ENCODE results near the gene ARHGAP40.

The ARHGAP40 gene

DNA sequence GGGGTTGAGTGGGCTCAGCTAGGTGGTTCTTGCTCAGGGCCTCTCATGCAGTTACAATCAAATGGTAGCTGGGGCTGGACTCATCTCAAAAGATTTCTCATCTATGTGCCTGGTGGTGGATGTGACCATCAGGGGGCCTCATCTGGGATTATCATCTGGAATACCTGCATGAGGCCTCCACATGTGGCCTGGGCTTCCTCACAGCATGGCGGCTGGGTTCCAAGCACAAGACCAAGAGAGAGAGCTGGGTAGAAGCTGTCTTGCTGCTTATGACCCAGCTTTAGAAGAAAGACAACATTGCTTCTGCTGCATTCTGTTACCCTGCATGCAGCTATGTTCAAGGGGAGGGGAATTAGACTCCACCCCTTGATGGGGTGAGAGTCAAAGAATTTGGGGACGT is 22.5 kb downstream of the ARHGAP40 start:
- Histone ChIP-seq H3K9ac (no peak overlapping the region), H3K36me3 (ENCODE audit: insufficient read depth) (no peaks in the 10 kb centered on the region)

DNA sequence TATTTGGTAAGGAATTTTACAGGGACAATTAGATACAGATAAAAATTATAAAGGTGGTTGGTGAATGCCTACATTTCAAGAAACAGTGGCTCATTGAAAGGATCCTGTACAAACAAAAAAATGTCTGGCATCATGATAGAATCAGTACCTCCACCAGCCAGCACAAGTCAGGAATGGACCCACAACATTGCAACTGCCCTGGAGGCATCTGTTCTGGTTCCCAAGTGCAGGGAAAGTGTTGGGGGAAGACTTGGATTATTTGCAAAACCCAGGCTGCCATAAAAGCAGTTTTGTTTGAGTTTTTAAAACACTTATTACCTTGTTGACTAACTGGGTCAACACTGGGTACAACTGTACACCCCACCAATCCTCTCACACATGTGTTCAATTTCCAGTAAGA is 24.3 kb downstream of the ARHGAP40 start:
- H3K27me3 ChIP-seq (ENCODE audit: insufficient read depth, low read depth): no peaks in the 10 kb centered on the region
- H2AFZ ChIP-seq (ENCODE audit: low read depth): no peak overlapping the region
- H4K20me1 ChIP-seq (ENCODE audit: insufficient read depth): no peaks in the 10 kb centered on the region
- peaks cover 8% of the 10 kb centered on the region for H3K4me1 ChIP-seq (ENCODE audit: low read depth, poor library complexity, severe bottlenecking)
- H3K4me3 ChIP-seq (IDR thresholded peaks at IDR 0.05; ENCODE audit: insufficient read depth, low read depth, low read length): no peak overlapping the region
- no peak overlapping the region for H3K9ac ChIP-seq
- H3K4me2 ChIP-seq: no peak overlapping the region
- no peak for TF ChIP-seq CTCF (conservative IDR thresholded peaks at IDR 0.05; ENCODE audit: low read depth, low read length)
- no peak overlapping the region for H3K27ac ChIP-seq
- H3K36me3 ChIP-seq (ENCODE audit: insufficient read depth): no peaks in the 10 kb centered on the region
- no peaks in the 10 kb centered on the region for H3K79me2 ChIP-seq (ENCODE audit: insufficient read depth, low read depth)

More for the DNA sequence above, 22.5 kb downstream of the ARHGAP40 start:
- no peak overlapping the region for H3K4me2 ChIP-seq
- TF ChIP-seq CTCF (conservative IDR thresholded peaks at IDR 0.05; ENCODE audit: low read depth, low read length): no peak
- H3K4me1 ChIP-seq (ENCODE audit: low read depth, poor library complexity, severe bottlenecking): no peaks in the 10 kb centered on the region
- H4K20me1 ChIP-seq (ENCODE audit: insufficient read depth): no peaks in the 10 kb centered on the region
- H3K4me3 ChIP-seq (IDR thresholded peaks at IDR 0.05; ENCODE audit: insufficient read depth, low read depth, low read length): no peak overlapping the region
- no peak overlapping the region for H3K27ac ChIP-seq
- H2AFZ ChIP-seq (ENCODE audit: low read depth): no peak overlapping the region
- no peaks in the 10 kb centered on the region for H3K79me2 ChIP-seq (ENCODE audit: insufficient read depth, low read depth)
- H3K27me3 ChIP-seq (ENCODE audit: insufficient read depth, low read depth): no peaks in the 10 kb centered on the region

DNA sequence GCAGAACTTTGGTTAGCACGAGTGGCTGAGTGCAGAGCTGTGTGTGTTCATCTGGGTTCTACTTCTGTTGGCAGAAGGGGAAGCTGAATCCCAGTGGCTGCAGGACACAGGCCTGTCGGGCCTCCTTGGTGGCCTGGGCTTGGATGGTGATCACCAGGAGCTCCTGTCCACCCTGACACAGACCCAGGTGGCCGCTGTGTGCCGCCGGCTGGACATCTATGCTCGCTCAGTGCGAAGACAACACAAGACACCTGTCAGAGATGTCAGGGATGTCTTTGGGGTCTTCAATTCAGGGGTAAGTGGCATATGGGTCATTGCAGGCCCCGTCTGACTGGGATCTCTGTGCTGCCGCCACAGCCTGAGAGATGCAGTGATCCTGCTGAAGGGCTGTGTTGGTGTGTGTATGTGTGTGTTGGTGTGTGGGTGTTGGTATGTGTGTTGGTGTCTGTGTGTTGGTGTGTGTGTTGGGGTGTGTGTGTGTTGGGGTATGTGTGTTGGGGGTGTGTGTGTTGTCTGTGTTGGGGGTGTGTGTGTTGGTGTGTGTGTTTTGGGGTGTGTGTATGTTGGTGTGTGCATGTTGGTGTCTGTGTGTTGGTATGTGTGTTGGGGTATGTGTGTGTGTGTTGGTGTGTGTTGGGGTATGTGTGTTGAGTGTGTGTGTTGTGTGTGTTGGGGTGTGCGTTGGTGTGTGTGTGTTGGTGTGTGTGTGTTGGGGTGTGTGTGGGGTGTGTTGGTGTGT is 25.5 kb downstream of the ARHGAP40 start:
- Histone ChIP-seq H4K20me1 (ENCODE audit: insufficient read depth) (no peaks in the 10 kb centered on the region), H3K79me2 (ENCODE audit: insufficient read depth, low read depth) (no peaks in the 10 kb centered on the region), H3K27ac (no peak overlapping the region), H3K4me1 (ENCODE audit: low read depth, poor library complexity, severe bottlenecking) (peaks cover 11% of the 10 kb centered on the region), H3K27me3 (ENCODE audit: insufficient read depth, low read depth) (no peaks in the 10 kb centered on the region), H3K36me3 (ENCODE audit: insufficient read depth) (no peaks in the 10 kb centered on the region), H3K9ac (no peak overlapping the region), H3K4me2 (no peak overlapping the region), H3K4me3 (IDR thresholded peaks at IDR 0.05; ENCODE audit: insufficient read depth, low read depth, low read length) (no peak overlapping the region), H2AFZ (ENCODE audit: low read depth) (no peak overlapping the region)
- no peak for TF ChIP-seq CTCF (conservative IDR thresholded peaks at IDR 0.05; ENCODE audit: low read depth, low read length)

DNA sequence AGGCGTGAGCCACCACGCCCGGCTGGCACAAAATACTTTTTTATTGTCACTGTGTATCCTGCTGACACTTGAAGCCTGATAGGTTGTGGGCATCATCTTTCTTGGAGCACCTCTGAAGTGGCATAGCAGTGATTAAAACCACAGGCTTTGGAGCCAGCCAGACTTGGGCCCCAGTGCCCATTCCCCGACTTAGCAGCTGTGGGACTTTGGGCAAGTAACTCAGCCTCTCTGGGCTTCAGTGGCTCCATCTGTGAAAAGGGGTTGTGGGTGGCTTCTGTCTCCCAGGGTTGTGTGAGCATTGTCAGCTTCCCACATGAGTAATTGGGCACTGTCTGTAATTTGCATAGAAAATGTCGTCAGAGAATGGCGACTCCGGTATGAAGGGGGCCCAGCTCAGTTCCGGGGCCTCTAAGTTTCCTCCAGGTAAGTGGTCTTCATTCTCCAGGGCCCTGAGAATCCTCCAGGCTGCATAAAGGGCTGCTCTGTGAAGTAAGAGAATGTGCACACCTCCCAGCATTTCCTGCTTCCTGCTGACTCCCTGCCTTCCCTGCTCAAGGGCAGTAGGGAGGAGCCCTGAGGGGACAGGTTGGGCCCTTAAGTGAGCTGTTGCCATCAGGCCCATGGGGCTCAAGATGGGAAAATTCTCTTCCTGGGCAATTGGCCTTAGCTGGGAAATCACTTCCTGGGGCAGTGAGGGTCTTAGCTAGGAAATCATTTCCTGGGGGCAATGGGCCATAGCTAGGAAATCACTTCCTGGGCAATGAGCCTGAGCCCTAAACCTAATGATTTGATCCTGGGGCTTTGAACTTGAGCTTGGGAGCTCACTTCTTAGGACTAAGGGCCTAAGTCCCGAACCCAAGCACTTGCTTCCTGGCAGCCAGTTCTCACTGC is 27.2 kb downstream of the ARHGAP40 start:
- Histone ChIP-seq H2AFZ (ENCODE audit: low read depth) (no peak overlapping the region), H3K36me3 (ENCODE audit: insufficient read depth) (no peaks in the 10 kb centered on the region), H3K4me2 (no peak overlapping the region), H3K9ac (no peak overlapping the region), H3K79me2 (ENCODE audit: insufficient read depth, low read depth) (no peaks in the 10 kb centered on the region), H3K4me1 (ENCODE audit: low read depth, poor library complexity, severe bottlenecking) (peaks cover 11% of the 10 kb centered on the region), H3K4me3 (IDR thresholded peaks at IDR 0.05; ENCODE audit: insufficient read depth, low read depth, low read length) (no peak overlapping the region), H3K27me3 (ENCODE audit: insufficient read depth, low read depth) (no peaks in the 10 kb centered on the region), H4K20me1 (ENCODE audit: insufficient read depth) (no peaks in the 10 kb centered on the region), H3K27ac (no peak overlapping the region)
- no peak for TF ChIP-seq CTCF (conservative IDR thresholded peaks at IDR 0.05; ENCODE audit: low read depth, low read length)

Measured in KMS-11 (cell line).